MG63 (cell line): ENCODE results near the gene AGAP1. TPM values are rescaled to one million over a fixed set of nuclear protein-coding genes. Genes with fewer than 3 reads are reported as not detected.

Experiments
- DNase-seq: peaks from one replicate; pipeline ENCODE4 v3.0.0-alpha.2; 2020
- H3K27me3 ChIP-seq: fragments of 250-450 bp; sonication (Bioruptor Pico); 2 replicates; pipeline ENCODE4 v1.5.1; 2020; ENCODE audit warnings: mild to moderate bottlenecking, moderate library complexity
- H3K36me3 ChIP-seq: fragments of 250-450 bp; sonication (Bioruptor Pico); 2 replicates; pipeline ENCODE4 v1.5.1; 2020; ENCODE audit warnings: mild to moderate bottlenecking, moderate library complexity
- H3K4me3 ChIP-seq: fragments of 250-450 bp; sonication (Bioruptor Pico); 2 replicates; pipeline ENCODE4 v1.5.1; 2020; ENCODE audit warnings: mild to moderate bottlenecking, moderate library complexity
- H3K9me3 ChIP-seq: fragments of 250-450 bp; sonication (Bioruptor Pico); 2 replicates; pipeline ENCODE4 v1.5.1; 2020; ENCODE audit warnings: mild to moderate bottlenecking, moderate library complexity
- total RNA-seq: library from RNA; depleted of rRNA; stranded (reverse); fragments of >200 nt; shearing (Covaris generic); gene quantifications from 2 replicates; pipeline ENCODE4 v1.2.3, GENCODE V29; 2014; ENCODE audit warnings: low replicate concordance

The AGAP1 gene
- total RNA-seq, 1 experiment from 2014 or later, result 8.8 TPM

DNA sequence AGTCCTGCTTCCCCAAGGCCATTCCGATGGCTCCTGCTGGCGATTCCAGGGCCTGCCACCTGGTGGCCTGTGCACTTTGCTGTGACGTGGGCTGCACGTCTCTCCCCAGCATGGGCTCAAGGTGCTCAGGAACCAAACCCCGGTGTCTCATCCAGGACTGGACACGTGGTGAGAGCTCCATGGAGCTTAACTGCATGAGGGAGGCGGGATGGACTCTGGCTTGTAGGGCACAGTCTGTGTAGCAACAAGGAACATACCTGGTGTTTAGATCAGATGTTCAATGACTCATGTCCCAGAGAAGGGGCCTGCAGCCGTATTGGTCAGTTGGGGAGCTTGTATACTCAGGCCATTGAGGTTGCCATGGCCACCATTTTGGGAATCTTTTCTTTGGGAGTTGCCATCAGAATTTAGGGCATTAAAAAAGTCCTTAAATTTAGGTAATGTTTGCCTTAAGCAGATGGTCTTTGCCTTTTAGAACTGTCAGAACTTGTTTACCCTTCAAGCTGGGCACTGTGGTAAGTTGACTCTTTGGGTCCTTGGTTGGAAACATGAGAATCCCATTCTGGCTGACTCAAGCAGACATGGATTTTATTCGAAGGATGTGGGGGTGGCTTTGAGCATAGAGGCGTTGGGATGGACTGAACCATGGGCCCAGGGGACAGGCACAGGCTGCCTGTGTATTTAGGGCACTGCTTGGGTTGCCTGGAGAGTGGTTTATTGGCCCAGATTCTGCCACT is 21.0 kb downstream of the AGAP1 start:
- Histone ChIP-seq H3K9me3 (no peaks in the 10 kb centered on the region), H3K36me3 (no peaks in the 10 kb centered on the region), H3K4me3 (no peak overlapping the region), H3K27me3 (no peaks in the 10 kb centered on the region)
- no peak for DNase-seq

DNA sequence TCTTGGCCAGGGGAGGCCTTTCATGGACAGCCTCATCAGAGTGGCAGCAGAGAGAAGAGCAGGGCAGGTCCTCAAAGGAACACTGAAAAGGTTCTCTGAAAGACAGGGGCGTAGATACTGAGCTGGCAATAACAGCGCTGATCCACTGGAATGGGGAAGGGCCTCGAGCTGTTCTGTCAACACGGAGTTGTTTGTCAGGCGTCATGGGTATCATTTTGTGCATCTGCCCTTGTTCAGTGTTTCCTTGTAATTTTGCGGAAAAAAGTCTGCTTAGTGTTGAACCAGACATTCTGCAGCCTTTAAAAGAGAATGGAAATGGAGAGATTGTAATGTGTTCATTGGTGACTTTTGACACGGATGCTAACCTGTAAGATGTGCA is 21.5 kb downstream of the AGAP1 start:
- Histone ChIP-seq H3K27me3 (no peaks in the 10 kb centered on the region), H3K9me3 (no peaks in the 10 kb centered on the region), H3K36me3 (no peaks in the 10 kb centered on the region), H3K4me3 (no peak overlapping the region)
- no peak for DNase-seq

DNA sequence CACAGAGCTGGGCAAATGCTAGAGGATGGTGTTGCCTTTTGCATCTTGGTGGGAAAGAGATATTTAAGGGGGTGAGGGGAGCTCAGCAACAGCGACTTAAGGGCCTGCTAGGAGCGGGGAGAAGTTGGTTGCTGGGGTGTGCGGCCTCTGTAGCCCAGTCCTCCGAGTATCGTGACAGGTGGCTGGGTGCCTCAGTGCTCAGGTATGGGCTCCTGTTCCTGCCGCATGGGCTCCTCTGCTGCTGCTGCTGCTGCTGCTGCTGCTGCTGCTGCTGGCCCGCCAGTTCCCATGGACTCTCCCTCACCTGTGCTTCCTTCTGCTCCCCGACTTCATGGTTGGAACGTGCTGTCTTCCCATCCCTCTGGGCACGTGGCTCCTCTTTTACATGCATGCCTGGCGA is 22.0 kb downstream of the AGAP1 start:
- Histone ChIP-seq H3K36me3 (no peaks in the 10 kb centered on the region), H3K4me3 (no peak overlapping the region), H3K27me3 (no peaks in the 10 kb centered on the region), H3K9me3 (no peaks in the 10 kb centered on the region)
- DNase-seq, result no peak

DNA sequence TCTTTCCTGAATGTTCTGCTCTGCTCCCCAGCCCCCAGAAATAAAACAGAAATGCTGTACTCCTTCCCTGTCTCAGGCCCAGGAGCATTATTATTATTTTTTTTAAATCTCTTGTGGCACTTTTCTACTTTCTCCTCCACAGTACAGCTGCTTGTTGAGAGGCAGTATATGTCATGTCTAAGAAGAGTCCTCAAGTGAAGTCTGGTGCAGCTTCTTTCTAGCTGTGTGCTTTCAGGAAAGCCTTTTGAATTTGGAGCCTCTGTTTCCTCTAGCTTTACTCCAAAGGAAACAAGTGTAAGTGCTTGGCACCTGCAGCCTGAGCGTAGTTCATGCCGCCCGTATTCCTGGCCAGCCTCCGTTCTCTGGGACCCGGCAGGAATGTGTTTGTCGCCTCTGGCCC is 22.4 kb downstream of the AGAP1 start:
- H3K27me3 ChIP-seq, result no peaks in the 10 kb centered on the region
- no peaks in the 10 kb centered on the region for H3K36me3 ChIP-seq
- DNase-seq, result no peak
- H3K9me3 ChIP-seq, result no peaks in the 10 kb centered on the region
- no peak overlapping the region for H3K4me3 ChIP-seq

DNA sequence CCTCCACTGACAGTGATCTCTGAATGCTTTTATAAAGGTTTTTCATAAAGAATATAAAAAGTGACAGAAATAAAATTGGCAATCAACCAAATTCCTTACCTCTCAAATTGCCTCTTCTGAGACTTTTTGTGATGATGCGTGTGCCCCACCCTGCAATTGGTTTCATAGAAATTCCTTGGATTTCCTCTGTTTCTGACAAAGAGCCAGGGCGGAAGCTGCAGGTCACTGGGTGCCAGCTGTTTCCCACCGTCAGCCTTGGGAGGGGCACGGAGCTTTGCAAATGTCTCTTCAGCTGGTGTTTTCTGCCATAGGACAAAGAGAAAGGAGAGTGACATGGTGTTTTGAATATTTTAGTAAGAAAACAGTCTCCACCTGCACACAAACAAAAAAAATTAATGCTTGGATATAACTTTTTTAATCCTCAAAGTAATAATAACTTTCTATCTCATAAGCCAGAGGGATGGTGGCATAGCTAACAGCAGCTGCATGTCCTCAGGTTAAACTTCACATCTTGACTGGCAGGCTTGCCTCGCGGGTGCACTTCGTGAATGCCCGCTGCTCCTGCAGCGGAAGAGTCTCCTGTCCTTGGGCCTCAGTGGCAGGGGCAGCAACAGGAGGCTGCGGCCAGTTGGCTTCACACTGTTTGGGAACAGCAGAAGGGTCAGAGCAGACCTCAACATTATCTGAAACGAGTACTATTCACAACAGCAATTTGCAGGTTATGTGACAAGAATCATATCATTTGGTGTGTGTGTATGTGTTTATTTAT is 24.7 kb downstream of the AGAP1 start:
- Histone ChIP-seq H3K4me3 (no peak overlapping the region), H3K9me3 (no peaks in the 10 kb centered on the region), H3K36me3 (no peaks in the 10 kb centered on the region), H3K27me3 (no peaks in the 10 kb centered on the region)
- DNase-seq, result no peak

DNA sequence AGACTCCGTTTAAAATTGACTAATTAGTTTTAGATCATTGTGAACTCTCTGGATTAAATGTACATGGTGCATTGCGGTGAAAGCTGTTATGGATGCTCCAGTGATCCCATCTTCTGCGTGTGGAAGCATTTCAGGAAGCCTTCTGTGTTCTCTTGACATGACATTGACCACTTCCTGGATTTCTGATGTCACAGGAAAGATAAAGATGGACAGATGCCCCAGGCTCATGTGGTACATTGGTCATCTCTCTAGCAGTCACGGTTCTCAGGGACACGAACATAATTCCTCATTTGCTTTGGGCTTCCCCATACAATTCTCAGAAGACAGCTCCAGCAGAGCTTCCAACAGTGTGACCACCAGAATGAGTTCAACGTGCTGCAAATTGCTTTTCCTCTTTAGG is 26.9 kb downstream of the AGAP1 start:
- H3K27me3 ChIP-seq, result no peaks in the 10 kb centered on the region
- H3K36me3 ChIP-seq, result no peaks in the 10 kb centered on the region
- H3K4me3 ChIP-seq, result no peak overlapping the region

DNA sequence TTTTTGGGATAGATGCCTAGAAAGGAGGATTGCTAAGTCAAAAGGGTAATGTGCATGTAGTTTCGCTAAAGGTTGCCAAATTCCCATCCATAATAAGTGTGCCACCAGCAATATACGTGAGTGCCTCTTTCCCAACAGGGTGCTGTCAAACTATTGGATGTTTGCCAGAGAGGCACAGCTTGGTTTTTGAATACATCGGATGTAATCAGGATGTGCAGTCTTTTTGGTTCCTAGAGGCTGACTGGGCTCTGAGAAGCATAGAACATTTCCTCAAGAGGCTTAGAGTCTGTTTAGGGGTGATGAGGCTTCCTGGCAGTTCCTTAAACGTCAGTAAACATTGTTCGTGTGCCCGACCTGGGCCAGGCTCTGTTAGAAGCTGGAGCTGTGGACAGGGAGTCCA is 28.0 kb downstream of the AGAP1 start:
- DNase-seq, result no peak
- H3K27me3 ChIP-seq, result no peaks in the 10 kb centered on the region

More for the DNA sequence above, 26.9 kb downstream of the AGAP1 start:
- no peaks in the 10 kb centered on the region for H3K9me3 ChIP-seq
- no peak for DNase-seq

DNA sequence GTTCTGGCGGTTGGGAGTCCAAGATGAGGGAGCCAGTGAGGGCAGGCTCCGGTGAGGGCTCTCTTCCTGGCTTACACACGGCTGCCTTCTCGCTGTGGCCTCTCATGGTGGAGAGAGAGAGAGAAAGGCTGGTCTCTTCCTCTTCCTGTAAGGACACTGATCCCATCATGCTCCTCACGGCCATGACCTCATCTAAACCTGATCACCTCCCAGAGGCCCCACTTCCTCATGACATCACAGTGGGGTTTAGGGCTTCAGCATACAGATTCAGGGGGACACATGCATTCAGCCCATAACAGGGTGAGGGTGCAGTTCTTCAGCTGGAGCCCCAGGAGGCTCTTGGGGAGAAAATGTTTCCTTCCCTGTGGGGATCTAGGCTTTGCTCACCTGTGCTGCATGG is 29.2 kb downstream of the AGAP1 start:
- no peaks in the 10 kb centered on the region for H3K27me3 ChIP-seq
- no peak for DNase-seq
- H3K9me3 ChIP-seq, result no peaks in the 10 kb centered on the region
- no peaks in the 10 kb centered on the region for H3K36me3 ChIP-seq
- H3K4me3 ChIP-seq, result no peak overlapping the region

More for the DNA sequence above, 28.0 kb downstream of the AGAP1 start:
- Histone ChIP-seq H3K36me3 (no peaks in the 10 kb centered on the region), H3K9me3 (no peaks in the 10 kb centered on the region), H3K4me3 (no peak overlapping the region)

DNA sequence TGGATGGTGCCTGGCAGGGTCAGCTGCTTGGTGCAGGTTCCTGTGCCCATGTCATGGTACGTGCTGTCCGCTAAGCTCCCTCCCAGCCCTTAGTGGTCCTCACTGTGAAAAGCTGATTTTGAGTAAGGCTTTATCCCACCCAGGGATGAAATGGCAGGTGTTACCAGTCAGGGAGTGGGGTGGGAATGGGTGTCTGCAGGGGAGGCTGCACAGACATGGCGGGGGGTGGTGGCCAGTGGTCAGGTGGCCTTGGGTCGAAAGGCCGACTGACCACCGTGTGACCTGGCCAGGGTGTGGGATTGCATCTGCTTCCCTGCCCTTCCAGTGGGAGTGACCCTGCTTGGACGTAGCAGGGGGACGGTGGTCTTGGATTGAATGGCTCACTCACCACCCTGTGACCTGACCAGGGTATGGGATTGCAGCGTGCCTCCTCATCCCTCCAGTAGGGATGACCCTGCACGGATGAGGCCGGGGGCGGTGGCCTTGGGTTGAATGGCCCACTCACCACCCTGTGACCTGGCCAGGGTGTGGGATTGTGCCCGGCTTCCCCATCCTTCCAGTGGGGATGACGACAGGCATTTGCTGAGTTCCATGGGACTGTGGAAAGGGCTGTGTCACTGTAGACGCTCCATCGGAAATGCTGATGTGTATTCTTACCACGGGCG is 29.8 kb downstream of the AGAP1 start:
- Histone ChIP-seq H3K9me3 (no peaks in the 10 kb centered on the region), H3K36me3 (no peaks in the 10 kb centered on the region), H3K27me3 (no peaks in the 10 kb centered on the region), H3K4me3 (no peak overlapping the region)
- no peak for DNase-seq

DNA sequence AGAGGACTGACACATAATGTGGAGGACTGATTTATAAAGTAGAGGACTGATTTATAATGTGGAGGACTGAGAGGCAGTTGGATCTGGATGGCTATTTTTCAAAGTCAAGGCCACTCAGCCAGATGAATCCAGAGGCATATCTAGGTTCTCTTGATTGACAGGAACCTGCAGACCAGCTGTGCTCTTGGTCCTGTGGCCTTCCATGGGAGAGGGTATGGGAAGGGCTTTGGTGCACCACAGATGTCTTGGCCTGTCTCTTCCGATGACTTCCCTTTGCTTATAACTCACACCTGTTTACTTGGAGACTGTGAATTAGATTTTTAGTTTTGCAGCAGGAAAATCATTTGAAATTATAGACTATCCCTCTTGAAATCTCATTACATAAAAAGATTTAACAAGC is 32.3 kb downstream of the AGAP1 start:
- no peaks in the 10 kb centered on the region for H3K27me3 ChIP-seq

DNA sequence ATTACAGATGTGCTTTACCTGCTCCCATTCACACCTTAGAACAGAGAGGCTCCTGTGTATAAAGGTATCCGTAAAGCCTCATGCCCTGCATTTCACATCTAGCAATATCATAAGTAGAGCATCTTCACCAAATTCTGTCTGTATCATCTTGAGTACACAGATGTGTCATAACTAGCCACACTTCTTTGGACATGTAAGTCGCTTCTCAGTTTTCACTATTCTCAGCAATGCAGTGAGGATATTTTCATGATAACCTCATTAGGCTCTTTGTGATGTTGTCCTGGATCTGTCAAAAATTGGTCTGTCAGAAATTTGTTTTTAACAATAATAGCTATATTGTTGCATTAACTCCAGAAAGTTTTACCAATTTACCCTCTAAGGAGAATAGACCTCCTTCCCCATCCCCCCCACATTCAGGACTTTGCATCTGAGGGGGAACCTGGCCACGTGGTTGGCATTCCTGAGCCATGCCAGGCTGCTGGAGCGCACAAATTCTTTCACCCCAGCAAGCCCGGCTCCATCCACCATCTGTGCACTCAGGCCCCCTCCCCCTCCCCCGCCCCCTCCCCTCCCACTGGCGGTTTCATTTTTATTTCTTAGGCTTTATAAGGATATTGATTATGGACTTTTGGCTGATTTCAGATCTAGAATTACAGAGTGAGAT is 34.1 kb downstream of the AGAP1 start:
- Histone ChIP-seq H3K36me3 (no peaks in the 10 kb centered on the region), H3K9me3 (no peaks in the 10 kb centered on the region), H3K4me3 (no peak overlapping the region), H3K27me3 (no peaks in the 10 kb centered on the region)
- no peak for DNase-seq

More for the DNA sequence above, 32.3 kb downstream of the AGAP1 start:
- DNase-seq, result no peak
- Histone ChIP-seq H3K4me3 (no peak overlapping the region), H3K36me3 (no peaks in the 10 kb centered on the region), H3K9me3 (no peaks in the 10 kb centered on the region)

DNA sequence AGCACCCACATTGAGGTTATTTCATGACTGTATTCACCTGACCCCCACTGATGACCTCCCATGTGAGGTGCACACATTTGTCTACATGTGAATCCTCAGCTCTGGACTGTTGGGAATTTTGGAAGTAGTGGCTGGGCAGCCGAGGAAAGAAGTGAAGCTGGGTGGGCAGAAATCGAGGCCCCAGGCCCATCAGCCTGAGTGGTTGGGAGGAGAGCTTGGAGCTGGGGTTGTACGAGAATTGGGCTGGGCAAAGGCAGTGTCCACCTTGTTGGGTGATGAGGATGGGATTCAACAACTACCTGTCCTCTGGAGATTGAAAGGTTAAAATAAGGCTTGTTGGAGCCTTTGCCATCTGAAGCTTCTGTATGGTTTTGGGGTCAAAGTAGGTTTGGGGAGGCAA is 35.8 kb downstream of the AGAP1 start:
- H3K27me3 ChIP-seq, result no peaks in the 10 kb centered on the region
- H3K36me3 ChIP-seq, result no peaks in the 10 kb centered on the region
- H3K4me3 ChIP-seq, result no peak overlapping the region
- H3K9me3 ChIP-seq, result no peaks in the 10 kb centered on the region
- DNase-seq, result no peak

DNA sequence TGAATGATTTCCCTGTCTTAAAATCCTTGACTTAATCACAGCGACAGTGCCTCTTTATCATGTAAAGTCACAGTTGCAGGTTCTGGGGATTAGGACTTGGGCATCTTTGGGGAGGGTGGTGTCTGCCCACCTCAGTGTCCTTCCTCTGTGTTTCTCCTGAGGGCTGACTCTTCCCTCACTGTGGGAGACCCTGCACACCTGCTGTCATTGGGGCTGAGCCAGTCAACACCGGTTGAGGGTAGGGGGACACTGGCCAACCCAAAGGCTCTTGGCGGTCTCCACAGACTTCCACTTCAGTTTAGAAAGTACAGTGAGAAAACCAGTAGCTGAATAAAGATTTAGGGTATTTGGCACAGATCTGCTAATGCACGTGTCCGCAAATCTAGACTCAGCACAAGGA is 36.9 kb downstream of the AGAP1 start:
- DNase-seq, result no peak

DNA sequence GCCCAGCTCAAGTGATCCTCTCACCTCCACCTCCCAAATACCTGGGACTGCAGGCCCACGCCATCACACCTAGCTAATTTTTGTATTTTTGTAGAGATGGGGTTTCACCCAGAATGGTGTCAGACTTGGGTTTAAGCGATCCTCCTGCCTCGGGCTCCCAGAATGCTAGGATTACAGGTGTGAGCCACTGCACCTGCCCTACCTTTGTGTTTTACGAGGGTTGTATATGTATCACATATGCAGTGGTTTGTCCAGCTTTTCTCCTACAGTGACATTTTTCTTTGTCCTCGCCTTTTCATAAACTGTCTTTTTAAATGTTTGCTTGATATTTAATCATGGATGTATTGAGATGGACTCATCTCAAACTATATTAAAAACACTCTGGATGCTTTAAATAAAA is 38.5 kb downstream of the AGAP1 start:
- H3K9me3 ChIP-seq, result no peaks in the 10 kb centered on the region
- DNase-seq, result no peak

More for the DNA sequence above, 36.9 kb downstream of the AGAP1 start:
- no peaks in the 10 kb centered on the region for H3K9me3 ChIP-seq
- H3K27me3 ChIP-seq, result no peaks in the 10 kb centered on the region
- no peaks in the 10 kb centered on the region for H3K36me3 ChIP-seq
- no peak overlapping the region for H3K4me3 ChIP-seq

DNA sequence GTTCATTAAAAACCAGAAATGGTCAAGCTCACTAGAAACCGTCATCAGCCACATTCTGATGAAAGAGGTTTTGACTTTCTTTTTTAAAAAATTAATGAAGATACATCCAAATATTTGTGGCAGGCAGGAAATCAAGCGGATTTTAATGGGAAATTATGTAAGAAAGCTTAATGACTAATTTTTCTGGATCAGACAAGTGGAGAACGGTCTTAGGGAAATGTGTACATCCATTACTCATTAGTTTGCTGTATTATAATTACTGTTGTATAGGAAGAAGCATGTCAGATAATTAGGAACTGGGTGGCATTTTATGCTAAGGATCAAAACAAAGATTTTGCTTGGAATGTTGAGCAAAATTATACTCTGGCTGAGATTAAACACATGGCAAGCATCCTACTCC is 39.4 kb downstream of the AGAP1 start:
- no peaks in the 10 kb centered on the region for H3K36me3 ChIP-seq
- no peak for DNase-seq
- no peak overlapping the region for H3K4me3 ChIP-seq
- no peaks in the 10 kb centered on the region for H3K27me3 ChIP-seq
- H3K9me3 ChIP-seq, result no peaks in the 10 kb centered on the region

More for the DNA sequence above, 38.5 kb downstream of the AGAP1 start:
- no peak overlapping the region for H3K4me3 ChIP-seq
- no peaks in the 10 kb centered on the region for H3K36me3 ChIP-seq
- no peaks in the 10 kb centered on the region for H3K27me3 ChIP-seq

DNA sequence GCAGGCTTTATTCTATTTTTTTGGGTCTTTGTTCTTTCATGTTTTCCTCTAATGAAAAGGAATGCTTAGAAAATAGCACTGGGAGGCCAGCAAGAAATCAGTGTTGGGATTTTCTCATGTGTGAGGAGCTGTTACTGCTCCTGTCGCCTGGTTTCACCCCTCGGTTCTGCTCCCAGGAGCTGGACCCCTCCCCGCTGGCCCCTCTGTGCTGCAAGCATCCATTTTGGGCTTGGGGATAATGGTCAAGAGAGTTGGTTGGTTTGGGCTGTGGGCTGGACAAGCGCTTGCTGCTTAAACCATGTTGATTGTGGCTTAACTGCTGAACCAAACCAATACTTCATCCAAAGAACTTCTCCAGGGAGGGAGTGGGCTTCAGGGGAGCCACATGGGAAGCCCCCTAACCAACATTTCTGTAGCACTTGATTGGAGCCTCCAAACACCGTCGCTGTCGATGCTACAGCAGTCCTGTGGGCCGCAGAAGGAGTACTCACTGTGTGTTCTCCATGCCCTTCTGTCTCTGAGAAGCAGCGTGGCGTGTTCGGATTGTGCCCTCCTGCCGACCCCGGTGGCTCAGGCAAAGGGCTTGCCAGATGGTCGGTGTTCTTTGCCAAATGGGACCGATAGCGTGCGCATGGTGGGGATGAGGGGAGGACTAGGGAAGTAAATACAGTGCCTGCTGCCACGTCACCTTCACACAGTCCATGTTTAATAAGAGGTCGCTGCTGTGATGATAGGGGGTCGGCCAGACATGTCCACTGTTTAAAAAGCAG is 40.0 kb downstream of the AGAP1 start:
- Histone ChIP-seq H3K9me3 (no peaks in the 10 kb centered on the region), H3K36me3 (no peaks in the 10 kb centered on the region), H3K4me3 (no peak overlapping the region), H3K27me3 (no peaks in the 10 kb centered on the region)
- DNase-seq, result no peak
